ENCODE results near the gene STK32A.

DNA sequence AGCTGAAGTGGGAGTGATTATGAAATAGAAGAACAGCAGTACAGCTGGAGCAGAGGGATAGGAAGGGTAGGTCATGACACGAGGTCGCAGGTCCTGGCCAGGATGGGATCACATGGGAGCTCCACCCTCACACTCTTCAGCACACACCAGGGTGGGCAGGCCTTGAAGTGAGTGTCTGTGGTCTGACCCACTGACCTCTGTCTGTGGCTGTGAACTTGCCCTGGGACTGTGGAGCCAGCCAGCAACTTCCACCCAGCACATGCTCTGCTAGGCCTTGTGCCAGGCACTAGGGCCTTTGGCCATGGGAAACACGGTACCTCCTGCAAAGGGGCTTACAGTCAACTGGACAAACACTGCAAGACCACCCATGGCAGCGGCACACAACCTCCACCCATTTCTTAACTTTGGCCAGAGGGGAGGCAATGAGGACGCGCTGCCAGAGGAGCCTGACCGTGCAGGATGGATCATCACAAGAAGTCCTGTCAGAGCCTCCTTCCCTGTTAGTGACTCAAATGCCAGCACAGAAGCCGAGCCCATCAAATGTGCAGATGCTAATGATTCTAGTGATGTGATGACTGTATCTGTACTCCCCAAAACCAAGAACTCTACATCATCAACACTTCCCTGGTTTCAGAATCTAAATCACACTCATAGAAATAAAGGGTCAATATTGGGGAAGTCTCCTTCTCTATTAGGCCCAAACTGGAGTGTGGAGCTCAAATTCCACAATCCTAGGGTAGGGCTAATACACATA lies 161.4 kb downstream of the STK32A start:
- TF ChIP-seq POLR2A (IDR thresholded peaks at IDR 0.05) = no peak
- TF ChIP-seq, protein P1, sequence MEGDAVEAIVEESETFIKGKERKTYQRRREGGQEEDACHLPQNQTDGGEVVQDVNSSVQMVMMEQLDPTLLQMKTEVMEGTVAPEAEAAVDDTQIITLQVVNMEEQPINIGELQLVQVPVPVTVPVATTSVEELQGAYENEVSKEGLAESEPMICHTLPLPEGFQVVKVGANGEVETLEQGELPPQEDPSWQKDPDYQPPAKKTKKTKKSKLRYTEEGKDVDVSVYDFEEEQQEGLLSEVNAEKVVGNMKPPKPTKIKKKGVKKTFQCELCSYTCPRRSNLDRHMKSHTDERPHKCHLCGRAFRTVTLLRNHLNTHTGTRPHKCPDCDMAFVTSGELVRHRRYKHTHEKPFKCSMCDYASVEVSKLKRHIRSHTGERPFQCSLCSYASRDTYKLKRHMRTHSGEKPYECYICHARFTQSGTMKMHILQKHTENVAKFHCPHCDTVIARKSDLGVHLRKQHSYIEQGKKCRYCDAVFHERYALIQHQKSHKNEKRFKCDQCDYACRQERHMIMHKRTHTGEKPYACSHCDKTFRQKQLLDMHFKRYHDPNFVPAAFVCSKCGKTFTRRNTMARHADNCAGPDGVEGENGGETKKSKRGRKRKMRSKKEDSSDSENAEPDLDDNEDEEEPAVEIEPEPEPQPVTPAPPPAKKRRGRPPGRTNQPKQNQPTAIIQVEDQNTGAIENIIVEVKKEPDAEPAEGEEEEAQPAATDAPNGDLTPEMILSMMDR (IDR thresholded peaks at IDR 0.05) = no peak
